IMR-90 (cell line): ENCODE data around the gene CHD2. TPM values are rescaled to one million over a fixed set of nuclear protein-coding genes. Genes with fewer than 3 reads are reported as not detected.

Source experiments
- ATAC-seq: fragments of 200-7000 bp; cut with Tn5 transposase; 2 replicates; pipeline ENCODE4 v1.9.1; 2020; ENCODE audit warnings: low read depth, mild to moderate bottlenecking, moderate library complexity
- BruUV-seq: library from RNA; stranded (reverse); fragments of 400-500 nt; replicated peaks from 2 replicates; lab custom pipeline; 2021; lab: Mats Ljungman, UMichigan
- CTCF ChIA-PET: fragments of 300-600 bp; formaldehyde crosslinking; extraction: SDS; loops from one replicate; lab custom pipeline; 2021; ENCODE audit warnings: antibody characterized with exemption; lab: Yijun Ruan, JAX
- POLR2A ChIA-PET: fragments of 300-600 bp; sonication (Branson Sonifier 250); formaldehyde crosslinking; loops from one replicate; lab custom pipeline; 2022; ENCODE audit warnings: antibody characterized with exemption; ENCODE audit not compliant: unreplicated experiment; lab: Charles Lee
- DNase-seq: peaks from one replicate; pipeline ENCODE4 v3.0.0; 2013
- H2AFZ ChIP-seq: replicated peaks from 2 replicates; pipeline ENCODE3; 2013; ENCODE audit warnings: low read length, mild to moderate bottlenecking; ENCODE audit not compliant: poor library complexity
- H2AK5ac ChIP-seq: 2 replicates; pipeline ENCODE4 v1.6.1; 2013; ENCODE audit warnings: low read depth, low read length, inconsistent platforms
- H2AK9ac ChIP-seq: replicated peaks from 2 replicates; pipeline ENCODE3; 2013; ENCODE audit warnings: mild to moderate bottlenecking, low read depth, low read length, moderate library complexity; ENCODE audit not compliant: poor library complexity
- H2BK120ac ChIP-seq: 2 replicates; pipeline ENCODE4 v1.6.1; 2013; ENCODE audit warnings: low read depth, low read length, inconsistent platforms
- H2BK15ac ChIP-seq: 3 replicates; pipeline ENCODE4 v1.6.1; 2013; ENCODE audit warnings: low read depth, low read length, inconsistent platforms
- H2BK20ac ChIP-seq: 2 replicates; pipeline ENCODE4 v1.6.1; 2013; ENCODE audit warnings: low read depth, mild to moderate bottlenecking, inconsistent platforms, low read length, moderate library complexity
- H2BK5ac ChIP-seq: 2 replicates; pipeline ENCODE4 v1.6.1; 2013; ENCODE audit warnings: mild to moderate bottlenecking, low read depth, low read length, inconsistent platforms; ENCODE audit not compliant: poor library complexity, severe bottlenecking
- H3K14ac ChIP-seq: replicated peaks from 2 replicates; pipeline ENCODE4 v1.6.1; 2013; ENCODE audit warnings: low read depth, low read length, inconsistent platforms
- H3K18ac ChIP-seq: 2 replicates; pipeline ENCODE4 v1.6.1; 2013; ENCODE audit warnings: low read depth, low read length, control low read depth
- H3K23ac ChIP-seq: 2 replicates; pipeline ENCODE4 v1.6.1; 2013; ENCODE audit warnings: low read depth, low read length, inconsistent platforms
- H3K27ac ChIP-seq: 2 replicates; pipeline ENCODE4 v1.5.1; 2013; ENCODE audit warnings: mild to moderate bottlenecking, control low read depth, low read length; ENCODE audit not compliant: insufficient read depth
- H3K27me3 ChIP-seq: 2 replicates; pipeline ENCODE4 v1.6.1; 2013; ENCODE audit warnings: low read length; ENCODE audit not compliant: control insufficient read depth, insufficient read depth
- H3K36me3 ChIP-seq: 2 replicates; pipeline ENCODE4 v1.6.1; 2013; ENCODE audit warnings: low read length, mixed read lengths; ENCODE audit not compliant: control insufficient read depth, insufficient read depth
- H3K4ac ChIP-seq: 2 replicates; pipeline ENCODE4 v1.6.1; 2013; ENCODE audit warnings: low read depth, low read length, inconsistent platforms
- H3K4me1 ChIP-seq: 2 replicates; pipeline ENCODE4 v1.6.1; 2013; ENCODE audit warnings: low read length, mixed read lengths; ENCODE audit not compliant: control insufficient read depth, insufficient read depth
- H3K4me2 ChIP-seq: 2 replicates; pipeline ENCODE4 v1.6.1; 2013; ENCODE audit warnings: low read depth, mild to moderate bottlenecking, control low read depth, low read length, moderate library complexity
- H3K4me3 ChIP-seq: 2 replicates; pipeline ENCODE4 v1.5.1; 2013; ENCODE audit warnings: low read depth, mild to moderate bottlenecking, control low read depth, low read length, moderate library complexity; ENCODE audit not compliant: insufficient read depth
- H3K56ac ChIP-seq: 2 replicates; pipeline ENCODE4 v1.6.1; 2013; ENCODE audit warnings: low read length, inconsistent platforms; ENCODE audit not compliant: insufficient read depth; ENCODE audit errors: extremely low read depth
- H3K79me1 ChIP-seq, 2 experiments: 2 replicates each; pipeline ENCODE4 v1.6.1; 2013; ENCODE audit warnings: low read length in 2 of 2, inconsistent platforms in 1 of 2, low read depth in 1 of 2
- H3K9ac ChIP-seq: 2 replicates; pipeline ENCODE4 v1.6.1; 2013; ENCODE audit warnings: low read depth, low read length, control low read depth
- H3K9me1 ChIP-seq: 2 replicates; pipeline ENCODE4 v1.6.1; 2013; ENCODE audit warnings: low read length, inconsistent platforms; ENCODE audit not compliant: insufficient read depth
- H3K9me3 ChIP-seq: 2 replicates; pipeline ENCODE4 v1.6.1; 2013; ENCODE audit warnings: low read length; ENCODE audit not compliant: control insufficient read depth, insufficient read depth
- H4K20me1 ChIP-seq: 2 replicates; pipeline ENCODE4 v1.6.1; 2013; ENCODE audit warnings: low read length, inconsistent platforms; ENCODE audit not compliant: insufficient read depth
- H4K5ac ChIP-seq: 2 replicates; pipeline ENCODE4 v1.6.1; 2013; ENCODE audit warnings: mild to moderate bottlenecking, low read depth, low read length, control low read depth
- H4K8ac ChIP-seq, 2 experiments: 2 replicates each; pipeline ENCODE4 v1.6.1; 2013; ENCODE audit warnings: low read depth in 2 of 2, low read length in 2 of 2, control low read depth in 1 of 2, inconsistent platforms in 1 of 2
- H4K91ac ChIP-seq: 2 replicates; pipeline ENCODE4 v1.6.1; 2013; ENCODE audit warnings: low read depth, low read length, inconsistent platforms; ENCODE audit not compliant: insufficient read depth
- CEBPB ChIP-seq: IDR thresholded peaks from 2 replicates; pipeline ENCODE4 v1.6.1; 2012; ENCODE audit warnings: low read depth, low read length, improper control_type of control experiment
- FOS ChIP-seq: fragments of 150-350 bp; IDR thresholded peaks from 2 replicates; pipeline ENCODE4 v1.6.1; 2016; ENCODE audit warnings: low read depth, low read length
- RCOR1 ChIP-seq: IDR thresholded peaks from 2 replicates; pipeline ENCODE4 v1.6.1; 2012; ENCODE audit warnings: mild to moderate bottlenecking, low read length, improper control_type of control experiment; ENCODE audit not compliant: insufficient replicate concordance
- SMC3 ChIP-seq: fragments of 150-350 bp; IDR thresholded peaks from 2 replicates; pipeline ENCODE4 v1.6.1; 2016; ENCODE audit warnings: low read depth, mild to moderate bottlenecking, antibody characterized with exemption, low read length, moderate library complexity
- WGBS, 2 experiments: methylation state at CpG; one replicate each; pipeline versions ENCODE4 v1.1.5 to v1.1.7; 2013; ENCODE audit warnings: missing lambda C conversion rate in 2 of 2; ENCODE audit not compliant: insufficient read length in 1 of 2; ENCODE audit errors: extremely low coverage in 2 of 2; 5-methylcytosine and 5-hydroxymethylcytosine counted together
- dilution Hi-C: fragments of 300-500 bp; cut with HindIII; formaldehyde crosslinking; loops from one replicate; pipeline ENCODE4 v1.14.3; 2018; ENCODE audit warnings: low sequenced_read_pairs; ENCODE audit not compliant: unreplicated experiment
- in situ Hi-C: fragments of 300-500 bp; cut with MboI; formaldehyde crosslinking; loops from 3 replicates; pipeline ENCODE4 v1.14.3; 2019; ENCODE audit warnings: low sequenced_read_pairs, inconsistent platforms, mixed read lengths
- intact Hi-C: fragments of 100-400 bp; cut with micrococcal nuclease; formaldehyde crosslinking; loops from 2 replicates; pipeline ENCODE4 v1.10.0; 2022
- polyA plus RNA-seq, 3 experiments: library from polyadenylated mRNA; depleted of rRNA; stranded (reverse); fragments of >200 nt; gene quantifications; 2 replicates each; pipeline ENCODE4 v1.2.3, GENCODE V29; 2012; ENCODE audit warnings: low replicate concordance in 1 of 3
- total RNA-seq: library from RNA; depleted of rRNA; stranded (reverse); fragments of >200 nt; gene quantifications from 2 replicates; pipeline ENCODE4 v1.2.3, GENCODE V29; 2012

CHD2 gene
- total and polyA plus RNA-seq, 2 of the 4 experiments (the other 2 are of a cell fraction), result 44.9 to 64.7 TPM

- H2AK9ac ChIP-seq, result no peak overlapping the region
- dilution Hi-C loops (no loop called here), intact Hi-C loops (loop anchor here (2.0 kb wide), 1 partner anchor 93 kb away; no protein-coding TSS in a partner anchor), in situ Hi-C loops (no loop called here)
- no peaks in the 10 kb centered on the region for H3K27me3 ChIP-seq
- no peak overlapping the region for H3K4ac ChIP-seq
- no peaks in the 10 kb centered on the region for H3K9me1 ChIP-seq
- no peak overlapping the region for H2BK15ac ChIP-seq
- ATAC-seq (no peak), DNase-seq (no peak)
- no peak overlapping the region; a peak in 1 of 4 replicates for H4K8ac ChIP-seq
- H3K18ac ChIP-seq, result no peak overlapping the region; the same call in 1 of the 2 replicates
- H3K4me3 ChIP-seq, result peak overlapping the region; percentile 82
- H3K23ac ChIP-seq, result peak overlapping the region; percentile 63; the same call in 1 of the 2 replicates
- no peak overlapping the region for H2AK5ac ChIP-seq
- no TSS peak for BruUV-seq
- peak overlapping the region; percentile 99 for H3K9ac ChIP-seq
- no peak overlapping the region for H3K14ac ChIP-seq
- H3K56ac ChIP-seq, result peak overlapping the region; percentile 55; the same call in 1 of the 2 replicates
- no peaks in the 10 kb centered on the region for H3K9me3 ChIP-seq
- POLR2A ChIA-PET, result interaction anchor here (1.0 to 3.2 kb wide), 3 partner anchors 19 to 93 kb away, joined by 3 to 25 read pairs (median 7); no protein-coding TSS in a partner anchor
- no peak overlapping the region for H2AFZ ChIP-seq
- H3K4me1 ChIP-seq, result peaks cover 3% of the 10 kb centered on the region; the same call in 1 of the 2 replicates
- H4K5ac ChIP-seq, result no peak overlapping the region
- peaks cover 16% of the 10 kb centered on the region for H4K20me1 ChIP-seq
- no peak overlapping the region for H2BK120ac ChIP-seq
- H2BK5ac ChIP-seq, result peak overlapping the region; percentile 98
- no peak for TF ChIP-seq FOS
- no peak for TF ChIP-seq RCOR1
- TF ChIP-seq CEBPB, result 0 out of 2 replicates have a peak, but pooled peaks have one; percentile 28
- no peak for TF ChIP-seq SMC3
- peak overlapping the region; percentile 97 for H3K4me2 ChIP-seq
- CTCF ChIA-PET, result interaction anchor here (0.9 kb wide), 1 partner anchor 105 kb away, joined by 3 read pairs; no protein-coding TSS in a partner anchor
- no peak overlapping the region for H2BK20ac ChIP-seq
- peak overlapping the region; percentile 79; the same call in 1 of the 2 replicates for H3K27ac ChIP-seq
- H4K91ac ChIP-seq, result no peak overlapping the region
- WGBS, 2 experiments, result no CpG with 5 or more reads among the region's 2 CpGs
- H3K36me3 ChIP-seq, result peaks cover 10% of the 10 kb centered on the region
- no peaks in the 10 kb centered on the region for H3K79me1 ChIP-seq
These were observed 1.9 kb downstream of the CHD2 start for GRCh38 chr15:92901995-92902394.
